Measurements from ENCODE around the gene ARHGAP10. TPM values are rescaled to one million over a fixed set of nuclear protein-coding genes. Genes with fewer than 3 reads are reported as not detected.

The ARHGAP10 gene
- total RNA-seq, 1 experiment from 2014 or later, result 11.7 TPM

GRCh38 chr4:147975933-147976928 lies 244.3 kb downstream of the ARHGAP10 start:
- Histone ChIP-seq H3K4me3 (ENCODE audit: low read depth in 2 of 2, low read length in 2 of 2) (no peak overlapping the region), H3K27me3 (ENCODE audit: control insufficient read depth, insufficient read depth, low read length) (no peaks in the 10 kb centered on the region), H3K9me3 (ENCODE audit: control insufficient read depth, insufficient read depth, low read depth, low read length) (no peaks in the 10 kb centered on the region), H3K36me3 (ENCODE audit: control insufficient read depth, insufficient read depth, low read length) (no peaks in the 10 kb centered on the region), H3K27ac (ENCODE audit: low read length) (no peak overlapping the region), H3K4me1 (ENCODE audit: control insufficient read depth, insufficient read depth, low read length) (no peaks in the 10 kb centered on the region)
- ATAC-seq (no peak), DNase-seq (ENCODE audit: low read depth, low spot score) (no peak)
- CTCF ChIA-PET, result no interaction called here
- TF ChIP-seq, protein P1, sequence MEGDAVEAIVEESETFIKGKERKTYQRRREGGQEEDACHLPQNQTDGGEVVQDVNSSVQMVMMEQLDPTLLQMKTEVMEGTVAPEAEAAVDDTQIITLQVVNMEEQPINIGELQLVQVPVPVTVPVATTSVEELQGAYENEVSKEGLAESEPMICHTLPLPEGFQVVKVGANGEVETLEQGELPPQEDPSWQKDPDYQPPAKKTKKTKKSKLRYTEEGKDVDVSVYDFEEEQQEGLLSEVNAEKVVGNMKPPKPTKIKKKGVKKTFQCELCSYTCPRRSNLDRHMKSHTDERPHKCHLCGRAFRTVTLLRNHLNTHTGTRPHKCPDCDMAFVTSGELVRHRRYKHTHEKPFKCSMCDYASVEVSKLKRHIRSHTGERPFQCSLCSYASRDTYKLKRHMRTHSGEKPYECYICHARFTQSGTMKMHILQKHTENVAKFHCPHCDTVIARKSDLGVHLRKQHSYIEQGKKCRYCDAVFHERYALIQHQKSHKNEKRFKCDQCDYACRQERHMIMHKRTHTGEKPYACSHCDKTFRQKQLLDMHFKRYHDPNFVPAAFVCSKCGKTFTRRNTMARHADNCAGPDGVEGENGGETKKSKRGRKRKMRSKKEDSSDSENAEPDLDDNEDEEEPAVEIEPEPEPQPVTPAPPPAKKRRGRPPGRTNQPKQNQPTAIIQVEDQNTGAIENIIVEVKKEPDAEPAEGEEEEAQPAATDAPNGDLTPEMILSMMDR (IDR thresholded peaks at IDR 0.05), result no peak
- TF ChIP-seq TCF7L2 (IDR thresholded peaks at IDR 0.05; ENCODE audit: low read depth, low read length) (no peak), POLR2AphosphoS5 (IDR thresholded peaks at IDR 0.05; ENCODE audit: low read depth, low read length) (no peak), REST (IDR thresholded peaks at IDR 0.05; ENCODE audit: insufficient read depth in 1 of 2, low read depth in 2 of 2, low read length in 1 of 2) (no peak), SIN3A (IDR thresholded peaks at IDR 0.05; ENCODE audit: borderline replicate concordance, insufficient read depth, low read depth, low read length) (no peak)
- intact Hi-C loops (cut with micrococcal nuclease; ENCODE audit: unreplicated experiment), result no loop called here
- POLR2A ChIA-PET, result interaction anchor here (0.6 kb wide), 1 partner anchor 90 kb away, joined by 4 read pairs; no protein-coding TSS in a partner anchor
- in situ Hi-C loops (cut with HindIII; ENCODE audit: low pct_unique_long_range_greater_than_20kb, low sequenced_read_pairs), result no loop called here
- no TSS peak for BruUV-seq (replicated peaks)

- ATAC-seq, result no peak
- intact Hi-C loops (cut with micrococcal nuclease; ENCODE audit: unreplicated experiment) (no loop called here), in situ Hi-C loops (cut with HindIII; ENCODE audit: low pct_unique_long_range_greater_than_20kb, low sequenced_read_pairs) (no loop called here)
- DNase-seq (ENCODE audit: low read depth, low spot score), result no peak
- no TSS peak for BruUV-seq (replicated peaks)
- H3K9me3 ChIP-seq (ENCODE audit: control insufficient read depth, insufficient read depth, low read depth, low read length), result no peaks in the 10 kb centered on the region
- ChIA-PET CTCF (no interaction called here), POLR2A (no interaction called here)
- no peaks in the 10 kb centered on the region for H3K36me3 ChIP-seq (ENCODE audit: control insufficient read depth, insufficient read depth, low read length)
- H3K27me3 ChIP-seq (ENCODE audit: control insufficient read depth, insufficient read depth, low read length), result no peaks in the 10 kb centered on the region
- H3K4me1 ChIP-seq (ENCODE audit: control insufficient read depth, insufficient read depth, low read length), result no peaks in the 10 kb centered on the region
- TF ChIP-seq SIN3A (IDR thresholded peaks at IDR 0.05; ENCODE audit: borderline replicate concordance, insufficient read depth, low read depth, low read length) (no peak), TCF7L2 (IDR thresholded peaks at IDR 0.05; ENCODE audit: low read depth, low read length) (no peak), POLR2AphosphoS5 (IDR thresholded peaks at IDR 0.05; ENCODE audit: low read depth, low read length) (no peak), REST (IDR thresholded peaks at IDR 0.05; ENCODE audit: insufficient read depth in 1 of 2, low read depth in 2 of 2, low read length in 1 of 2) (no peak)
- H3K4me3 ChIP-seq (ENCODE audit: low read depth in 2 of 2, low read length in 2 of 2), result no peak overlapping the region
- no peak overlapping the region for H3K27ac ChIP-seq (ENCODE audit: low read length)
Observed at GRCh38 chr4:147980586-147980985, 248.7 kb downstream of the ARHGAP10 start.

All from Panc1 (cell line).